HFF-Myc (cell line): ENCODE measurements around the gene SLC16A10.

Source experiments
- DNase-seq: peaks from one replicate; pipeline ENCODE4 v3.0.0-alpha.2; 2011; ENCODE audit warnings: low read depth; ENCODE audit errors: extremely low read depth
- H3K4me3 ChIP-seq: replicated peaks from 2 replicates; pipeline ENCODE4 v1.5.1; 2011; ENCODE audit warnings: low read depth, mild to moderate bottlenecking, control low read depth, low read length
- CTCF ChIP-seq: IDR thresholded peaks from 2 replicates; pipeline ENCODE4 v1.5.1; 2012; ENCODE audit warnings: mild to moderate bottlenecking, low read depth, low read length, control low read depth; ENCODE audit errors: missing control alignments

SLC16A10 gene

GRCh38 chr6:111207141-111207858 lies 120.0 kb downstream of the SLC16A10 start:
- H3K4me3 ChIP-seq = no peak overlapping the region
- TF ChIP-seq CTCF = no peak
- DNase-seq = no peak

- TF ChIP-seq CTCF = no peak
- DNase-seq = no peak
- H3K4me3 ChIP-seq = no peak overlapping the region
These were observed 121.6 kb downstream of the SLC16A10 start for GRCh38 chr6:111208933-111209332.

- peak; percentile 60 for TF ChIP-seq CTCF
- DNase-seq = peak; percentile 49
These were observed 123.0 kb downstream of the SLC16A10 start for GRCh38 chr6:111210194-111210728.

GRCh38 chr6:111211411-111212030 lies 124.2 kb downstream of the SLC16A10 start:
- H3K4me3 ChIP-seq = no peak overlapping the region
- TF ChIP-seq CTCF = no peak
- no peak for DNase-seq

More at GRCh38 chr6:111210194-111210728, 123.0 kb downstream of the SLC16A10 start:
- H3K4me3 ChIP-seq = no peak overlapping the region

GRCh38 chr6:111212625-111213024 lies 125.3 kb downstream of the SLC16A10 start:
- no peak overlapping the region for H3K4me3 ChIP-seq
- TF ChIP-seq CTCF = no peak
- no peak for DNase-seq

GRCh38 chr6:111215131-111215530 lies 127.8 kb downstream of the SLC16A10 start:
- no peak overlapping the region for H3K4me3 ChIP-seq
- TF ChIP-seq CTCF = no peak
- DNase-seq = no peak
